ENCODE results near the gene QKI. TPM values are rescaled to one million over a fixed set of nuclear protein-coding genes. Genes with fewer than 3 reads are reported as not detected.

The QKI gene
- total RNA-seq, 1 experiment from 2014 or later = 64.3 TPM

DNA sequence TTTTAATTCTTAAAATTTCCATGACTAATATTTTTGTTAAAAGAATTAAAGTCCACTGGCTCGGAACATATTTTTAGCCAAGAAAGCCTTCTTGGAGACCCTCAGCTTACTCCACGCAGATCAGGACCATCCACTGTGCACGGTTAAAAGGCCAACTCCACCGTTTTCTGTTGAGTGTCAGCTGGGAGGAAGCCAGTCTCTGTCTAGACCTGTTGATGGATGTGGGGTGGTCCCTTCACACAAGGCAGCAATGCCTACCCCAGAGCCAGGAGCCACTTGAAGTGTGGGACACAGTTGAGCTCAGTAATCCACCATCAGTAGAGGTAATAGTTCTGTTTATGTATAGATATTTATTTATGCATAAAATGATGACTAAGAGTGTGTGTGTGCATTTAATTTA lies 19.9 kb upstream of the QKI start:
- no TSS peak for BruUV-seq (replicated peaks)
- DNase-seq = no peak
- Histone ChIP-seq H3K27me3 (ENCODE audit: low read length) (no peaks in the 10 kb centered on the region), H3K9ac (ENCODE audit: low read length) (no peak overlapping the region), H4K20me1 (ENCODE audit: low read length) (no peaks in the 10 kb centered on the region), H3K9me2 (replicated peaks; ENCODE audit: low read length) (no peaks in the 10 kb centered on the region), H3K4me2 (ENCODE audit: low read length) (no peak overlapping the region), H2AFZ (ENCODE audit: low read length) (no peak overlapping the region), H3F3A (ENCODE audit: low read length, unreplicated experiment) (no peaks in the 10 kb centered on the region), H3K4me3 (ENCODE audit: low read length) (no peak overlapping the region), H3K9me3 (ENCODE audit: low read length) (no peaks in the 10 kb centered on the region), H3K36me3 (ENCODE audit: low read depth, low read length) (no peaks in the 10 kb centered on the region), H3K4me1 (ENCODE audit: insufficient read depth, low read length) (peaks cover 32% of the 10 kb centered on the region), H3K79me2 (ENCODE audit: low read length) (no peaks in the 10 kb centered on the region), H3K27ac (ENCODE audit: low read length) (no peak overlapping the region)
- ChIA-PET POLR2A (ENCODE audit: unreplicated experiment) (no interaction called here), CTCF (no interaction called here)
- TF ChIP-seq, protein P1, sequence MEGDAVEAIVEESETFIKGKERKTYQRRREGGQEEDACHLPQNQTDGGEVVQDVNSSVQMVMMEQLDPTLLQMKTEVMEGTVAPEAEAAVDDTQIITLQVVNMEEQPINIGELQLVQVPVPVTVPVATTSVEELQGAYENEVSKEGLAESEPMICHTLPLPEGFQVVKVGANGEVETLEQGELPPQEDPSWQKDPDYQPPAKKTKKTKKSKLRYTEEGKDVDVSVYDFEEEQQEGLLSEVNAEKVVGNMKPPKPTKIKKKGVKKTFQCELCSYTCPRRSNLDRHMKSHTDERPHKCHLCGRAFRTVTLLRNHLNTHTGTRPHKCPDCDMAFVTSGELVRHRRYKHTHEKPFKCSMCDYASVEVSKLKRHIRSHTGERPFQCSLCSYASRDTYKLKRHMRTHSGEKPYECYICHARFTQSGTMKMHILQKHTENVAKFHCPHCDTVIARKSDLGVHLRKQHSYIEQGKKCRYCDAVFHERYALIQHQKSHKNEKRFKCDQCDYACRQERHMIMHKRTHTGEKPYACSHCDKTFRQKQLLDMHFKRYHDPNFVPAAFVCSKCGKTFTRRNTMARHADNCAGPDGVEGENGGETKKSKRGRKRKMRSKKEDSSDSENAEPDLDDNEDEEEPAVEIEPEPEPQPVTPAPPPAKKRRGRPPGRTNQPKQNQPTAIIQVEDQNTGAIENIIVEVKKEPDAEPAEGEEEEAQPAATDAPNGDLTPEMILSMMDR (conservative IDR thresholded peaks at IDR 0.05; ENCODE audit: low read depth, low read length) = no peak
- TF ChIP-seq EZH2 (IDR thresholded peaks at IDR 0.05; ENCODE audit: low read length, unreplicated experiment) = no peak
- no peak for TF ChIP-seq EZH2phosphoT487 (IDR thresholded peaks at IDR 0.05; ENCODE audit: borderline replicate concordance, low read length)
- intact Hi-C loops (cut with micrococcal nuclease) = no loop called here
- ATAC-seq = no peak

DNA sequence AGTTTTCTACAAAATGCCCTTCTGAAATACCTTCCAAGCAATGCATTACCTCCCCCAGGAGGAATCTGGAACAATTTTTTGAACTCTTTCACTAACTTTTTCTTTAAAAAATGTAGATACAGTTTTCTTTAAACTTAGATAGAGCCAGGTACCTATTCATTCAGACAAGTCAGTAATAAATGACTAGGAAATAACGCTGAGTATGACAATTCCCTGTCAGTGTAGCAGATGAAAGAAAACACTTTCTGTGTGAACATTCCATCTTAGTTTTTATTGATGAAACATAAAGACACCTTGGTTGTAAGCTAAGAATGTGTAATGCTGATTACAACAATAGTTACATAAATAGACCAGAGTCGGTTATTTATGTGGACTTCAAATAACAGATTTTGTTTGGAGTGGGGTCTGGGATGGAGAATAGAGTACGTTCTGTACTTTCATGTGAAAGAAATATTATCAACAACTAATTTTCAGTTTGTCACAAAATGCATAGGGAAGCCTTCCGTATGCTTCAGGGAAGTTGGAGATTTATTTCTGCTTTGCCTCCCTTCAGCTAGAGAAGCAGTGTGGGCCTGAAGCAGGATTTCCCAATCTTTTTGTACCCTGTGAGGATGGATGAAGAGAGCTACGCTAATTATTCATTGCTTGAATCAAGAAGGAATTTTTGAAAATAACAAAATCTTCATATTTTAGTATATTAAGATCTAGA lies 19.2 kb upstream of the QKI start:
- H3F3A ChIP-seq (ENCODE audit: low read length, unreplicated experiment) = no peaks in the 10 kb centered on the region
- BruUV-seq (replicated peaks) = no TSS peak
- CTCF ChIA-PET = no interaction called here
- POLR2A ChIA-PET (ENCODE audit: unreplicated experiment) = no interaction called here
- peaks cover 32% of the 10 kb centered on the region for H3K4me1 ChIP-seq (ENCODE audit: insufficient read depth, low read length)
- no peak overlapping the region for H2AFZ ChIP-seq (ENCODE audit: low read length)
- intact Hi-C loops (cut with micrococcal nuclease) = no loop called here
- no peak overlapping the region for H3K9ac ChIP-seq (ENCODE audit: low read length)
- no peaks in the 10 kb centered on the region for H4K20me1 ChIP-seq (ENCODE audit: low read length)
- H3K4me3 ChIP-seq (ENCODE audit: low read length) = no peak overlapping the region
- DNase-seq (no peak), ATAC-seq (no peak)
- TF ChIP-seq EZH2phosphoT487 (IDR thresholded peaks at IDR 0.05; ENCODE audit: borderline replicate concordance, low read length) (no peak), EZH2 (IDR thresholded peaks at IDR 0.05; ENCODE audit: low read length, unreplicated experiment) (no peak)
- TF ChIP-seq, protein P1 (conservative IDR thresholded peaks at IDR 0.05; ENCODE audit: low read depth, low read length) = no peak
- H3K9me2 ChIP-seq (replicated peaks; ENCODE audit: low read length) = no peaks in the 10 kb centered on the region
- no peak overlapping the region for H3K4me2 ChIP-seq (ENCODE audit: low read length)
- H3K36me3 ChIP-seq (ENCODE audit: low read depth, low read length) = no peaks in the 10 kb centered on the region
- H3K79me2 ChIP-seq (ENCODE audit: low read length) = no peaks in the 10 kb centered on the region
- H3K27ac ChIP-seq (ENCODE audit: low read length) = no peak overlapping the region
- no peaks in the 10 kb centered on the region for H3K27me3 ChIP-seq (ENCODE audit: low read length)
- no peaks in the 10 kb centered on the region for H3K9me3 ChIP-seq (ENCODE audit: low read length)

- no peaks in the 10 kb centered on the region for H3K9me2 ChIP-seq (replicated peaks; ENCODE audit: low read length)
- intact Hi-C loops (cut with micrococcal nuclease) = no loop called here
- H3K9me3 ChIP-seq (ENCODE audit: low read length) = no peaks in the 10 kb centered on the region
- CTCF ChIA-PET = no interaction called here
- no peaks in the 10 kb centered on the region for H3K27me3 ChIP-seq (ENCODE audit: low read length)
- H3K79me2 ChIP-seq (ENCODE audit: low read length) = no peaks in the 10 kb centered on the region
- BruUV-seq (replicated peaks) = no TSS peak
- no peak overlapping the region for H3K9ac ChIP-seq (ENCODE audit: low read length)
- ATAC-seq (no peak), DNase-seq (no peak)
- TF ChIP-seq, protein P1 (conservative IDR thresholded peaks at IDR 0.05; ENCODE audit: low read depth, low read length) = no peak
- TF ChIP-seq EZH2phosphoT487 (IDR thresholded peaks at IDR 0.05; ENCODE audit: borderline replicate concordance, low read length) (no peak), EZH2 (IDR thresholded peaks at IDR 0.05; ENCODE audit: low read length, unreplicated experiment) (no peak)
- H3K36me3 ChIP-seq (ENCODE audit: low read depth, low read length) = no peaks in the 10 kb centered on the region
- H3K4me3 ChIP-seq (ENCODE audit: low read length) = no peak overlapping the region
- H3K4me1 ChIP-seq (ENCODE audit: insufficient read depth, low read length) = peaks cover 32% of the 10 kb centered on the region
- POLR2A ChIA-PET (ENCODE audit: unreplicated experiment) = no interaction called here
- H3F3A ChIP-seq (ENCODE audit: low read length, unreplicated experiment) = no peaks in the 10 kb centered on the region
- H4K20me1 ChIP-seq (ENCODE audit: low read length) = no peaks in the 10 kb centered on the region
- no peak overlapping the region for H3K27ac ChIP-seq (ENCODE audit: low read length)
- no peak overlapping the region for H3K4me2 ChIP-seq (ENCODE audit: low read length)
- no peak overlapping the region for H2AFZ ChIP-seq (ENCODE audit: low read length)
These were observed 18.7 kb upstream of the QKI start for GRCh38 chr6:163395831-163396185.

Measured in PC-3 (cell line).